AG09309 (cell line): ENCODE results near the gene FCGR3B.
"Not testable (repeated sequence)": the region's sequence is repeated elsewhere in the genome, so short reads cannot be mapped to it uniquely, and the experiment has no call there.

Experiments used
- DNase-seq: peaks from one replicate; pipeline ENCODE4 v3.0.0-alpha.2; 2010; ENCODE audit warnings: low read depth
- H3K4me3 ChIP-seq: 2 replicates; pipeline ENCODE4 v1.5.1; 2011; ENCODE audit warnings: mild to moderate bottlenecking, low read depth, low read length, moderate library complexity; ENCODE audit not compliant: control insufficient read depth
- CTCF ChIP-seq: IDR thresholded peaks from 2 replicates; pipeline ENCODE4 v1.5.1; 2011; ENCODE audit warnings: mild to moderate bottlenecking, low read depth, low read length, inconsistent platforms; ENCODE audit not compliant: insufficient read depth, control insufficient read depth; ENCODE audit errors: missing control alignments

Gene FCGR3B

GRCh38 chr1:161631076-161631475, at the start of gene FCGR3B:
FCGR3B (minus strand) TSS chr1:161631176; CDS start chr1:161631094, 82 bp downstream.
- H3K4me3 ChIP-seq, result no peak within 1 kb of the TSS
- DNase-seq, result no peak
- no peak for TF ChIP-seq CTCF

- H3K4me3 ChIP-seq, result no peak overlapping the region
- TF ChIP-seq CTCF, result no peak
- DNase-seq, result no peak
Measured at GRCh38 chr1:161678500-161678899, 47.5 kb upstream of the FCGR3B start.

GRCh38 chr1:161676958-161677689, 46.1 kb upstream of the FCGR3B start:
- no peak for DNase-seq
- no peak for TF ChIP-seq CTCF
- H3K4me3 ChIP-seq, result no peak overlapping the region

GRCh38 chr1:161676441-161676840, 45.5 kb upstream of the FCGR3B start:
- H3K4me3 ChIP-seq, result no peak overlapping the region
- TF ChIP-seq CTCF, result no peak
- DNase-seq, result no peak

GRCh38 chr1:161674908-161675307, 43.9 kb upstream of the FCGR3B start:
- DNase-seq, H3K4me3 ChIP-seq: not testable (repeated sequence)

- H3K4me3 ChIP-seq, DNase-seq: not testable (repeated sequence)
Measured at GRCh38 chr1:161674447-161674846, 43.5 kb upstream of the FCGR3B start.

- not testable (repeated sequence) for DNase-seq, H3K4me3 ChIP-seq
Measured at GRCh38 chr1:161673437-161673836, 42.5 kb upstream of the FCGR3B start.

- not testable (repeated sequence) for DNase-seq, H3K4me3 ChIP-seq
Measured at GRCh38 chr1:161671045-161672020, 40.4 kb upstream of the FCGR3B start.

- not testable (repeated sequence) for DNase-seq, H3K4me3 ChIP-seq
Measured at GRCh38 chr1:161664689-161665088, 33.7 kb upstream of the FCGR3B start.

GRCh38 chr1:161663569-161663968, 32.6 kb upstream of the FCGR3B start:
- not testable (repeated sequence) for H3K4me3 ChIP-seq

GRCh38 chr1:161662684-161663339, 31.8 kb upstream of the FCGR3B start, which contains the start of gene FCGR2B:
FCGR2B (plus strand) TSS chr1:161663143; CDS start chr1:161663242, 99 bp downstream.
- H3K4me3 ChIP-seq, DNase-seq: not testable (repeated sequence)

More at GRCh38 chr1:161663569-161663968, 32.6 kb upstream of the FCGR3B start:
- DNase-seq, result not testable (repeated sequence)

GRCh38 chr1:161661660-161662311, 30.8 kb upstream of the FCGR3B start:
- not testable (repeated sequence) for H3K4me3 ChIP-seq, DNase-seq
